Breast epithelium (tissue), 3 donors: Measurements from ENCODE around the gene GAS6.

Source experiments
- CTCF ChIP-seq, 3 donors: fragments of 450-650 bp; IDR thresholded peaks; one replicate each; pipeline ENCODE4 v1.5.1; 2016 to 2017; ENCODE audit warnings: antibody characterized with exemption in 3 of 3, mild to moderate bottlenecking in 3 of 3, moderate library complexity in 3 of 3
- POLR2AphosphoS5 ChIP-seq, 3 donors: sonication (generic); formaldehyde crosslinking; IDR thresholded peaks; one replicate each; pipeline ENCODE4 v1.6.1; 2017; ENCODE audit warnings: antibody characterized with exemption in 3 of 3

- TF ChIP-seq CTCF (IDR thresholded peaks at IDR 0.05) (no peak), POLR2AphosphoS5 (IDR thresholded peaks at IDR 0.05) (no peak)
Measured at GRCh38 chr13:113825841-113826240, 38.0 kb downstream of the GAS6 start.
